Right atrium auricular region (tissue), 2 donors: ENCODE results near the gene PI4KB. TPM values are rescaled to one million over a fixed set of nuclear protein-coding genes. Genes with fewer than 3 reads are reported as not detected.

Experiments used
- DNase-seq: peaks from one replicate; pipeline ENCODE4 v3.0.0-alpha.2; 2019; ENCODE audit warnings: low spot score
- H3K27ac ChIP-seq, 2 donors: fragments of 200-600 bp; sonication (generic); 1 replicate in 1 of 2; 2 replicates in 1 of 2; pipeline ENCODE4 v1.5.1; 2016 to 2019
- H3K27me3 ChIP-seq, 2 donors: fragments of 200-600 bp; sonication (generic); one replicate each; pipeline versions ENCODE4 v1.5.1 to v1.6.0; 2017 to 2019
- H3K36me3 ChIP-seq: fragments of 200-600 bp; sonication (generic); one replicate; pipeline ENCODE4 v1.5.1; 2016
- H3K4me1 ChIP-seq, 2 donors: fragments of 200-600 bp; sonication (generic); one replicate each; pipeline versions ENCODE4 v1.5.1 to v1.6.0; 2017 to 2019
- H3K4me3 ChIP-seq, 2 donors: fragments of 200-600 bp; sonication (generic); 1 replicate in 1 of 2; 2 replicates in 1 of 2; pipeline ENCODE4 v1.5.1; 2017 to 2019; ENCODE audit warnings: mild to moderate bottlenecking in 1 of 2, moderate library complexity in 1 of 2
- H3K9me3 ChIP-seq, 2 donors: fragments of 200-600 bp; sonication (generic); one replicate each; pipeline ENCODE4 v1.5.1; 2019
- total RNA-seq, 2 donors: library from RNA; depleted of rRNA; stranded (reverse); fragments of >200 nt; gene quantifications; one replicate each; pipeline ENCODE4 v1.1.0, GENCODE V29; 2016
- TF ChIP-seq, protein P1 (sequence below), 2 donors: fragments of 200-600 bp; sonication (generic); IDR thresholded peaks; one replicate each; pipeline ENCODE4 v1.5.1; 2019; ENCODE audit warnings: antibody characterized with exemption in 2 of 2

Gene PI4KB
- total RNA-seq, 2 donors from 2014 or later: 46.5 to 61.8 TPM

DNA sequence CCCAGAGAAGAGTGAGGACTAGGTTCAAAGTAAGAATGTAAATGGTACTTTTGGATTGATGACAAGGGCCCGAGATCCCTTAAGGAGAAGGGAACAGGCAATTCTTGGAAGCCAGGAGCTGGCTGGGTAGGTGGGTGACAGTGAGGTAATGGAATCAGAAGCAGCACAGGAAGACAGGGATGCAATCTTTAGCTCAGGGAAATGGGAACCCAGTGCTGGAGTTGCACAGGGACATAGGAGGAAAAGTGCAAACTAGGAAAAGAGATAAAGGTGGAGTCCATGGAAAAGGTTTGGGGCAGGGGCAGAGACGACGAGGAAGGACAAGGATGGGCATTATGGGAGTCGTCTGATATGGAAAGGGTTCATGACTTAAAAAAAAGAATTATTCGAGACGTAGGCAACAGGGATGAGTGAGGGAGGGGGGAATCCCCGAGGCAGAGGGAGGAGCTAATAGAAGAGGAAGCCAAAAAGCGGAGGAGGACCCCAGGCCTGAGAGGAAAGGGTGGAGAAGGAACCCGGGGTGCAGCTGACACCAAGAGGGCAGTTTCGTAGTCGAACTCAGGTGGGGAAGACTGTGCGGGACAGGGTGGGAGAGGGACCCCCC, 495 bp downstream of the PI4KB start:
- peak; percentile 68 for DNase-seq
- Histone ChIP-seq H3K4me3 (peak overlapping the region; percentile 84 to 90), H3K9me3 (no peaks in the 10 kb centered on the region), H3K27ac (peak overlapping the region; percentile 91 to 93), H3K27me3 (no peaks in the 10 kb centered on the region), H3K36me3 (peaks cover 34% of the 10 kb centered on the region), H3K4me1 (peaks cover 0 to 39% of the 10 kb centered on the region in 2 donors)
- TF ChIP-seq, protein P1, sequence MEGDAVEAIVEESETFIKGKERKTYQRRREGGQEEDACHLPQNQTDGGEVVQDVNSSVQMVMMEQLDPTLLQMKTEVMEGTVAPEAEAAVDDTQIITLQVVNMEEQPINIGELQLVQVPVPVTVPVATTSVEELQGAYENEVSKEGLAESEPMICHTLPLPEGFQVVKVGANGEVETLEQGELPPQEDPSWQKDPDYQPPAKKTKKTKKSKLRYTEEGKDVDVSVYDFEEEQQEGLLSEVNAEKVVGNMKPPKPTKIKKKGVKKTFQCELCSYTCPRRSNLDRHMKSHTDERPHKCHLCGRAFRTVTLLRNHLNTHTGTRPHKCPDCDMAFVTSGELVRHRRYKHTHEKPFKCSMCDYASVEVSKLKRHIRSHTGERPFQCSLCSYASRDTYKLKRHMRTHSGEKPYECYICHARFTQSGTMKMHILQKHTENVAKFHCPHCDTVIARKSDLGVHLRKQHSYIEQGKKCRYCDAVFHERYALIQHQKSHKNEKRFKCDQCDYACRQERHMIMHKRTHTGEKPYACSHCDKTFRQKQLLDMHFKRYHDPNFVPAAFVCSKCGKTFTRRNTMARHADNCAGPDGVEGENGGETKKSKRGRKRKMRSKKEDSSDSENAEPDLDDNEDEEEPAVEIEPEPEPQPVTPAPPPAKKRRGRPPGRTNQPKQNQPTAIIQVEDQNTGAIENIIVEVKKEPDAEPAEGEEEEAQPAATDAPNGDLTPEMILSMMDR (IDR thresholded peaks at IDR 0.05): no peak

DNA sequence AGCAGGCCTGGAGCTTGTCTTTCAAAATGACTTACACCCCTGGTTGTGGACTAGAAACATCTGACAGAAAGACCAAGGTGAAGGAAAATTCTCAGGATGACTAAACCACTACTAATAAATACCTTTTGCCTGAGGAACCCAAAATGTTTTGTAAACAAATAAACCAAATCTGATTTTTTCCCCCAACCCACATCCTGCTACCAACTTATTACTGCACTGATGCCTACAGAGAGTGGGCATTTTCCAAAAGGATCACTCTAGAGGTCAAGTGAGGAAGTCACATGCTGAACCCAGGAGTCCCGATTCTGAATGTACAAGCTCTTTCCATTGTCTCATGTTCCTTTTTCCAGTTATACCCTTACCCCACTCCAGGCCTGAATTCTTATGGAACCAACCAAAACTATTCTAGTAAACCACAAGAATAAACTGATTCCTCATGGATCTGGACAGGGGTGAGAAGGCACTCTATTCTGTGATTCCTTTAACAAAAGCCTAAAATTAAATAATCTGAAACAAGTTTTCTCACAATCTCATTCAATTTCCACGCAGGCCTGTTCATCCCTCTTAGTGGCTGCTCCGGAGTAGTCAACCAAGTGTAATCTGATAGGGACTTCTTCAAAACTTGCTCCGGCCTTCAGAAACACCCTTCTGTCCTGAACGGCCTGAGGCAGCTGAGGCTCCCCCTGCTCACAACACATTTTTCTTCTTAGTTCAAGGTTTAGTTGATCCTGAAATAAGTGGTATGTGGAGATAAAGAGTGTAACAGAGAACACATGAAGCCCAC, 1.4 kb downstream of the PI4KB start:
- no peaks in the 10 kb centered on the region for H3K9me3 ChIP-seq
- peak overlapping the region; percentile 91 to 93 for H3K27ac ChIP-seq
- peaks cover 34% of the 10 kb centered on the region for H3K36me3 ChIP-seq
- DNase-seq: no peak
- H3K4me3 ChIP-seq: peak overlapping the region; percentile 84 to 90
- TF ChIP-seq, protein P1 (IDR thresholded peaks at IDR 0.05): no peak
- peaks cover 0 to 39% of the 10 kb centered on the region in 2 donors for H3K4me1 ChIP-seq
- H3K27me3 ChIP-seq: no peaks in the 10 kb centered on the region

DNA sequence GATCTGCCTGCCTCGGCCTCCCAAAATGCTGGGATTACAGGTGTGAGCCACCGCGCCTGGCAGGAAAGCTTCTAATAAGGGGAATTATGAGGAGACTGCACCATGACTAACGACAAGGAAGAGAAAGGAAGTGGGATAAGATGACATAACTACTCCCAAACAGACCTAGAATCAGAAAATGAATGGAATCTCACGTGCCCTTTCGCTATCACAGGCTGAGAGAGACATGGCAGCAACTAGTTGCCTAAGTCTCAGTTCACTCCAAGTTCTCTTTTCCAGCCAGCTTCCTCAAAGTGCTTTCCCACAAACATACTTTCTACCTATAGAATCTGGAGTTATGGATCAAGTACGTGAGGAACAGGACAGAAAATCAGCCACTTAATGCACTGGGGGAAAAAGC, 2.0 kb downstream of the PI4KB start:
- Histone ChIP-seq H3K4me1 (peaks cover 0 to 39% of the 10 kb centered on the region in 2 donors), H3K27me3 (no peaks in the 10 kb centered on the region), H3K9me3 (no peaks in the 10 kb centered on the region), H3K27ac (peak overlapping the region in 1 of 2 donors; percentile 91), H3K4me3 (no peak overlapping the region), H3K36me3 (peaks cover 34% of the 10 kb centered on the region)
- TF ChIP-seq, protein P1 (IDR thresholded peaks at IDR 0.05): no peak
- no peak for DNase-seq

DNA sequence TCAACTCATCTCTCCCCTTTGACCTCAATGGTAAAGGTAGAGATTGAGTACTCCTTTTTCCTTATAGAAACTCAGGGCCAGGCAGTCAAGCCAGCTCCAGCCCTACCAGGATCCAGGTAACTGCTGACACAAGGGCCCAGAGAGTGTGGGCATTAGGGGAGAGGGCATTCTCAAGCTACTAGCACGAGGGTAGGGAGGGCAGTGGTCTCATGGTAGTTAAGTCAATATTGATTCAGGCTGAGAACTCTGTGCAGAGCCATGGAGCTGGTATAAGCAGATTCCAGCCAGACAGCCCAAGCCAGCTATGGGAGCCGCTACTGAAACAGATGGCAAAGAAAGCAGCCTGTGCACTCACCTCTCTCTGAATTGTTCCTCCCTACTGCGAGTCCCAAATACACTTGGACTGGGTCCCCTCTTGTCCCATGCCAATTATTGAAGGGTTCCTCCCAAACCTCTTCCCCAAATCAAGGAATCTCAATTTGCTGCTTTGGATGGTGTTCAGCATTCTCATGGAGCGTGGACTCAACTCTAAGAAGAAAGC, 2.8 kb downstream of the PI4KB start:
- H3K27me3 ChIP-seq: no peaks in the 10 kb centered on the region
- DNase-seq: no peak
- no peak overlapping the region for H3K4me3 ChIP-seq
- H3K9me3 ChIP-seq: no peaks in the 10 kb centered on the region
- peaks cover 34% of the 10 kb centered on the region for H3K36me3 ChIP-seq
- H3K4me1 ChIP-seq: peaks cover 0 to 39% of the 10 kb centered on the region in 2 donors
- TF ChIP-seq, protein P1 (IDR thresholded peaks at IDR 0.05): no peak
- no peak overlapping the region for H3K27ac ChIP-seq

DNA sequence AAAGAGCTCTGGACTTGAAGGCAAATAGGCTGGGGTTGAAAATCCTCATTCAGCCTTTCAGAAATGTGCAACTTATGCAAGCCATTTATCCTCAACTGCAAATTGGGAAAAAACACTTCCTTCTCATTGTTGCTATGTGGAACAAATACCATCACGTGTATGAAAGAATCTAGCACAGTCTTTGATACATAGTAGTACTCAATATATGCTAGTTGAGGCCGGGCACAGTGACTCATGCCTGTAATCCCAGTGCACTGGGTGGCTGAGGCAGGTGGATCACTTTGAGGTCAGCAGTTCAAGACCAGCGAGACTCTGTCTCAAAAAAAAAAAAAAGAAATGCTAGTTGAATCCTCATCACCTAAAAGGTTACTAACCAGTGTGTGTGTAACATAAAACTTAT, 8.2 kb downstream of the PI4KB start:
- H3K36me3 ChIP-seq: peaks cover 50% of the 10 kb centered on the region
- no peak overlapping the region for H3K27ac ChIP-seq
- no peaks in the 10 kb centered on the region for H3K9me3 ChIP-seq
- no peak for DNase-seq
- H3K4me3 ChIP-seq: no peak overlapping the region
- H3K27me3 ChIP-seq: no peaks in the 10 kb centered on the region
- TF ChIP-seq, protein P1 (IDR thresholded peaks at IDR 0.05): no peak
- H3K4me1 ChIP-seq: peaks cover 0 to 25% of the 10 kb centered on the region in 2 donors
